AG10803 (cell line): ENCODE data around the gene VIP.
"Not testable (repeated sequence)": the region's sequence is repeated elsewhere in the genome, so short reads cannot be mapped to it uniquely, and the experiment has no call there.

Source experiments
- DNase-seq: peaks from one replicate; pipeline ENCODE4 v3.0.0; 2010; ENCODE audit warnings: low read depth
- H3K4me3 ChIP-seq: 2 replicates; pipeline ENCODE4 v1.5.1; 2011; ENCODE audit warnings: mild to moderate bottlenecking, low read length, control low read depth
- TF ChIP-seq, protein P1 (sequence below): conservative IDR thresholded peaks from 2 replicates; pipeline ENCODE4 v1.5.1; 2011; ENCODE audit warnings: mild to moderate bottlenecking, low read length, control low read depth, inconsistent platforms

Gene VIP

DNA sequence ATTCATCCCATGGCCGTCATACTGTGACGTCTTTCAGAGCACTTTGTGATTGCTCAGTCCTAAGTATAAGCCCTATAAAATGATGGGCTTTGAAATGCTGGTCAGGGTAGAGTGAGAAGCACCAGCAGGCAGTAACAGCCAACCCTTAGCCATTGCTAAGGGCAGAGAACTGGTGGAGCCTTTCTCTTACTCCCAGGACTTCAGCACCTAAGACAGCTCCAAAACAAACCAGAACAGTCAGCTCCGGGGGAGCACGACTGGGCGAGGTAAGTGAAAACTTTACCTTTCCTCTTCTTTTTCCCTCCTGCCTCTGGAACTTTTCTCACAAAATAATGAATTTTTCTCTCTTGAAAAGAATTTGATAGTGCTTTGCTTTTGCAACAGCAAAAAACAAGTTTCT, at the start of gene VIP:
TSS of gene VIP (plus strand) at position 104 of the 400 bp plus-strand sequence. CDS start 1,381 bp downstream, outside the sequence.
- H3K4me3 ChIP-seq = no peak within 1 kb of the TSS
- peak; percentile 40 for DNase-seq
- TF ChIP-seq, protein P1, sequence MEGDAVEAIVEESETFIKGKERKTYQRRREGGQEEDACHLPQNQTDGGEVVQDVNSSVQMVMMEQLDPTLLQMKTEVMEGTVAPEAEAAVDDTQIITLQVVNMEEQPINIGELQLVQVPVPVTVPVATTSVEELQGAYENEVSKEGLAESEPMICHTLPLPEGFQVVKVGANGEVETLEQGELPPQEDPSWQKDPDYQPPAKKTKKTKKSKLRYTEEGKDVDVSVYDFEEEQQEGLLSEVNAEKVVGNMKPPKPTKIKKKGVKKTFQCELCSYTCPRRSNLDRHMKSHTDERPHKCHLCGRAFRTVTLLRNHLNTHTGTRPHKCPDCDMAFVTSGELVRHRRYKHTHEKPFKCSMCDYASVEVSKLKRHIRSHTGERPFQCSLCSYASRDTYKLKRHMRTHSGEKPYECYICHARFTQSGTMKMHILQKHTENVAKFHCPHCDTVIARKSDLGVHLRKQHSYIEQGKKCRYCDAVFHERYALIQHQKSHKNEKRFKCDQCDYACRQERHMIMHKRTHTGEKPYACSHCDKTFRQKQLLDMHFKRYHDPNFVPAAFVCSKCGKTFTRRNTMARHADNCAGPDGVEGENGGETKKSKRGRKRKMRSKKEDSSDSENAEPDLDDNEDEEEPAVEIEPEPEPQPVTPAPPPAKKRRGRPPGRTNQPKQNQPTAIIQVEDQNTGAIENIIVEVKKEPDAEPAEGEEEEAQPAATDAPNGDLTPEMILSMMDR = no peak

DNA sequence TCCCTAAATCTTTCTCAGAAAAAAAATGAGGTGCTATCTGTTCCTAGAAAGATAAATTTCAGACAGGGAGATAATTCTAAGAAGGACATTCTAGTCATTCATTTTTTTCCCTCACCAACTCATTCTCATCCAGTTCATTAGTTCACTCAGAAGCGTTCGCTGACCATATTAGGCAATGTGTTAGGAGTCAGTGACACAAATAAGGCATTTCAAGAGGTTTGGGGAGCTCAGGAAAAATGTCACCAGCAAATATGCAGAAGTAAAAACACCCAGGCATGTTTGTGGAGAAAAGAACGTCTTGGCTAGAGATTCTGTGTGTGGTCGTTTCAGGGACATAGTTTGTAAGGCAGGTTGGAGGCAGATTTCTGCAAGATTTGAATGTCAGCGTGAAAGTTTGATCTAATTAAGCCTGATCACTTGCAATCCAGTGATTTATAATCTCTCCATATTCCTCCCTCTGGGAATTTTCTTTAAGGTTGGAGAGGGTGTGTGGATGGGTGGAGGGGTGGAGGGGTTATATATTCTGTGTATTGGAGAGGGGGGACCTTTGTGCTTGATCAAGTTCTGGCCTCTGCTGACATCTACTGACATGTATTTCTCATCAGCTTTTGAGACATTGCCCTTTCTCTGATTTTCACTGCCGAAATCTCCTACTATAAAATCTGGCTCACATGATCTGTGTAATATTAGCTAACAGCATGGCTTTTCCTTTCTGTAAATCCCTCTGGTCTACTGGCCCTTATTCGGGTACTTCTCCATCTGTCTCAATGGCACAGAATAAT, 49.3 kb upstream of the VIP start:
- TF ChIP-seq, protein P1 = peak; percentile 7; the same call in 1 of the 2 replicates
- peak; percentile 21 for DNase-seq
- H3K4me3 ChIP-seq = no peak overlapping the region

DNA sequence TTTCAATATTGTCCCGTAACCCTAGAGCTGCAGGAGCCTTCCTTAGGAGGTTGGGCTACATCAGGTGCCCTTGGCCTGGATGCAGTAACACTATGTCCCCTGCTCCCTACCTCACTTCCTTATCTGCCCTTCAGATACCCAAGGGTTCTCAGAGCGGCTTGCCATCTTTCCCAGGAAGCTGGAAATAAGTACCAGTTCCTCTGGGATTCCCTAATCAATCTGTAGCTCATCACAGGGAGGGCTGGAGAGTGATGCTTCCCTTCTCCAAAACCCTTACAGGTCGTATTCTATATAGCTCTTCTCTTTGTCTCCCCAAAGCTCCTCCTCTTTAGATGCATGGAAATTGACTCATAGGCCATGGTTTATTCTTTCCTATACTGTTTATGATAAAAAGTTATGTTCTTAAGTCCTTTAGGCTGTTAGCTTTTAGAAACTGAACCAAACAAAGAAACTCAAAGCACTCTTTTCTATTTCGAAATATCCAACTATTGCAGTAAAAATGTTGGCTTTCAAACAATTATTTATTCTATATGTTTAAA, 48.7 kb upstream of the VIP start:
- TF ChIP-seq, protein P1 = no peak
- H3K4me3 ChIP-seq = no peak overlapping the region
- no peak for DNase-seq

DNA sequence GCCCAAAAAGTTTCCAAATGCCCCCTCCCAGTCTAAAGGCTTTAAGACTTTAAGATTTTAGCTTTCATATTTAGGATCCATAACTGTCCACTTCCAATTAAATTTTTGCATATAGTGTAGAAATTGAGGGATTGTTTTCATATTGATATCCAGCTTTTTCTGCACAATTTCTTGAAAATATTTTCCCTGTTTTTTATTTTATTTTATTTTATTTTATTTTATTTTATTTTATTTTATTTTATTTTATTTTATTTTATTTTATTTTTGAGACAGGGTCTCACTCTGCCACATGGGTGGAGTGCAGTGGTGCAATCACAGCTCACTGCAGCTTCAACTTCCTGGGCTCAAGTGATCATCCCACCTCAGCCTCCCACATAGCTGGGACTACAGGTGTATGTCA, 46.8 kb upstream of the VIP start:
- not testable (repeated sequence) for DNase-seq, H3K4me3 ChIP-seq

DNA sequence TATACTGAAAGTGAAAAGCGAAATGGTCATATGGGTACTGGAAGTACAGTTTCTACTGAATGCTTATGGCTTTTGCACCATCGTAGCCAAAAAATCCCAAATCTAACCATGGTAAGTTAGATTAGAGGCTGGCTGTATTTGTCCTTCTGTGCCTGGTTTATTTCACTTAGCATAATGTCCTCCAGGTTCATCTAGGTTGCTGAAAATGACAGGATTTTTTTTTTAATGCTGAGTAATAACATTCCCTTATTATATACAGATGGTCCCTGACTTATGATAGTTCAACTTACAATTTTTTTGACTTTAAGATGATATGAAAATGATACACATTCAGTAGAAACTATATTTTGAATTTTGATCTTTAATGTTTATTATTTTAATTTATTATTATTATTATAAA, 45.3 kb upstream of the VIP start:
- no peak for DNase-seq
- H3K4me3 ChIP-seq = no peak overlapping the region
- TF ChIP-seq, protein P1 = no peak

DNA sequence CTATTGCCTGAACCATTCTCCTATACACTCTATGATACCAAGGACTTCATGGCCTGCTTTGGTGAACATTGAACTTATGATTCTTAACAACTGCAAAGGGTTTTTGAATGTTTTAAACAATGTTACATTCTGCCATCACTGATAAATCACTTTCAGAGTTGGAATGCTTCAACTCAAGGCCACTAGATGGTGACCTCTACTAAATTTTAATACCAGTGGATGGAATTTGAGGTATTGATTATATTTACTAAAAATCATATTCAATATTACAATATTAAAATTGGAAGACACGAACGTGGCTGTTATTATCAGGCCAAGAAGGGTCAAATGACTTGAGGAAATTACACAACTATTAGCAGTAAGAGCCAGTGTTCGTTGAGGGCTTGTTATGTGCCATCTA, 34.3 kb upstream of the VIP start:
- DNase-seq = no peak
- H3K4me3 ChIP-seq = no peak overlapping the region

DNA sequence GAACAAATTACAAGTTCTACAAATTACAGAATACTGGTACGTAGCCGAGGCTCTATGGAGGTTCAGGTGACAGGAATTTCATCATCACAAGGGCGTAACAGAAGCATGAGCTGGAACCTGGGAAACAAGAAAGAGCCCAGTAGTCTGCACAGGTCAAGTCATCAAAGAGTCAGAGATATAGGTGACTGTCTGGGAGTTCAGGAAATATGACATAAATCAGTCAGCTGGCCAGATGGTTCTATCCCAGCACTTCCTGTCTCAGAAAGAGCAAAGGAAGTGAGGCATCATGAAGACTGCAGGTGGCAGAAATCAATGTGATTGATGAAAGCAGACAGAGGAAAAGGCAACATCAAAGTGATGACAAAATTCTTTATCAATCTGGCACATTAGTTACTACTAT, 29.6 kb upstream of the VIP start:
- DNase-seq = no peak
- H3K4me3 ChIP-seq = no peak overlapping the region
- TF ChIP-seq, protein P1 = no peak

More for the DNA sequence above, 34.3 kb upstream of the VIP start:
- TF ChIP-seq, protein P1 = peak; percentile 26; the same call in 1 of the 2 replicates
